ENCODE results near the gene RRBP1.
"Not testable (repeated sequence)": the region's sequence is repeated elsewhere in the genome, so short reads cannot be mapped to it uniquely, and the experiment has no call there.

RRBP1 gene

DNA sequence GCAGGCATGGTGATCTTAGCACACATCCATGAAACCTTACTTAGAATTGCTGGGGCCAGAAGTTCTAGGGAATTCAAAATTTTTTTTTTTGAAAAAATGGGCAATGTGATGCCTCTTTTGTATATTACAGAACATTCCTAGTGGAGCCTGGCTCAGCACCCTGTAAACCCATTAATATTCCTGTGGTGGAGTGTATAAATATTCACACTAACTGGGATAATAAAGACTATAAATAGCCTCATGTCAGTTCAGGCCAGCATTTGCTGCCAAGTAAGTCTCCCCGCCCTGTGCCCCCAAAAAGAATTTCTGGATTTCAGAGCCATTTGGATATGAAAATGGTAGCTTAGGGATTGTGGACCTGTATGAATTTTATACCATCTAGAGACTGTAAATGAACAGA lies 32.6 kb upstream of the RRBP1 start:
- H3K36me3 ChIP-seq (replicated peaks): no peaks in the 10 kb centered on the region
- DNase-seq (ENCODE audit: low spot score in 2 of 2): no peak
- in situ Hi-C loops (cut with MboI; ENCODE audit: low sequenced_read_pairs): no loop called here
- no peaks in the 10 kb centered on the region for H3K27me3 ChIP-seq (ENCODE audit: low read depth)
- H3K4me3 ChIP-seq: no peak overlapping the region
- H3K4me1 ChIP-seq: no peaks in the 10 kb centered on the region
- H3K9me3 ChIP-seq: no peaks in the 10 kb centered on the region

DNA sequence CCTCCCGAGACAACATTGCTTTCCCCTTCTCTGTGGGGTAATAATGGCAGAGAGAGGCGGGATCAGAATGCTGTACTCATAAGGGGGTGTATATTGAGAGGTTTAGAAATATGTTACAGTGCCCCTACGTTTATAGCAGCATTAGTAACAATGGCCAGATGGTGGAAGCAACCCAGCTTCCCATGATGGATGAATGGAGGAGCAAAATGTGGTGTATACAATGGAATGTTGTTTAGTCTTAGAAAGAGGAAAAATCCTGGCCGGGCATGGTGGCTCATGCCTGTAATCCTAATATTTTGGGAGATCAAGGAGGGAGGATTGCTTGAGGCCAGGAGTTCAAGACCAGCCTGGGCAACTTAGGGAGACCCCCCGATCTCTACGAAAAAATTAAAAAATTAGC lies 30.7 kb upstream of the RRBP1 start:
- in situ Hi-C loops (cut with MboI; ENCODE audit: low sequenced_read_pairs): no loop called here
- Histone ChIP-seq H3K4me3 (no peak overlapping the region), H3K9me3 (no peaks in the 10 kb centered on the region), H3K4me1 (no peaks in the 10 kb centered on the region), H3K36me3 (replicated peaks) (no peaks in the 10 kb centered on the region), H3K27me3 (ENCODE audit: low read depth) (no peaks in the 10 kb centered on the region)
- DNase-seq (ENCODE audit: low spot score in 2 of 2): no peak

DNA sequence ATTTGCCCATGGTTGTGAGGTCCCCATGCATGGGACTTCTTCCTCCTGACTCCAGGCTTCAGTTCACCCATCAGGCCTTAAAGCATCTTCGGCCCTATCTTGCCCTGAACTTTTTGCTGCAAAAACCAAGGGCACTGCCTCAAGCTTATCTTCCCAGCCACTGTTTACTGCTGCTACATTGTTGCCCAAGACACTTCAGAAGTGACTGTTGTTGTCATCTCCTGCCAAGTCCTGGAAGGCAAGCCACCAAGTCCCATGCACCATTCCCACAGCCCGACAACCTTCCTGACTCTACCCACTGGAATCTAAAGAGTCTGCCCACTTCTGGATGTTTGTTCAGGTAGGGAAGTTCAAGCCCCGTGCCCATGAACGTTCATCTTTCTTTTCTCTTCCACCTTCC lies 30.2 kb upstream of the RRBP1 start:
- Histone ChIP-seq H3K27me3 (ENCODE audit: low read depth) (no peaks in the 10 kb centered on the region), H3K4me1 (no peaks in the 10 kb centered on the region), H3K36me3 (replicated peaks) (no peaks in the 10 kb centered on the region), H3K4me3 (no peak overlapping the region), H3K9me3 (no peaks in the 10 kb centered on the region)
- in situ Hi-C loops (cut with MboI; ENCODE audit: low sequenced_read_pairs): no loop called here
- no peak for DNase-seq (ENCODE audit: low spot score in 2 of 2)

- in situ Hi-C loops (cut with MboI; ENCODE audit: low sequenced_read_pairs): no loop called here
- H3K4me1 ChIP-seq: no peaks in the 10 kb centered on the region
- no peak overlapping the region for H3K4me3 ChIP-seq
Observed at GRCh38 chr20:17711267-17711627, 29.2 kb upstream of the RRBP1 start.

GRCh38 chr20:17710379-17711266 lies 28.6 kb upstream of the RRBP1 start:
- Histone ChIP-seq H3K27me3 (ENCODE audit: low read depth) (no peaks in the 10 kb centered on the region), H3K4me1 (no peaks in the 10 kb centered on the region), H3K4me3 (no peak overlapping the region), H3K9me3 (no peaks in the 10 kb centered on the region), H3K36me3 (replicated peaks) (no peaks in the 10 kb centered on the region)
- no peak for DNase-seq (ENCODE audit: low spot score in 2 of 2)
- in situ Hi-C loops (cut with MboI; ENCODE audit: low sequenced_read_pairs): no loop called here

More at GRCh38 chr20:17711267-17711627, 29.2 kb upstream of the RRBP1 start:
- Histone ChIP-seq H3K9me3 (no peaks in the 10 kb centered on the region), H3K36me3 (replicated peaks) (no peaks in the 10 kb centered on the region), H3K27me3 (ENCODE audit: low read depth) (no peaks in the 10 kb centered on the region)
- DNase-seq (ENCODE audit: low spot score in 2 of 2): no peak

DNA sequence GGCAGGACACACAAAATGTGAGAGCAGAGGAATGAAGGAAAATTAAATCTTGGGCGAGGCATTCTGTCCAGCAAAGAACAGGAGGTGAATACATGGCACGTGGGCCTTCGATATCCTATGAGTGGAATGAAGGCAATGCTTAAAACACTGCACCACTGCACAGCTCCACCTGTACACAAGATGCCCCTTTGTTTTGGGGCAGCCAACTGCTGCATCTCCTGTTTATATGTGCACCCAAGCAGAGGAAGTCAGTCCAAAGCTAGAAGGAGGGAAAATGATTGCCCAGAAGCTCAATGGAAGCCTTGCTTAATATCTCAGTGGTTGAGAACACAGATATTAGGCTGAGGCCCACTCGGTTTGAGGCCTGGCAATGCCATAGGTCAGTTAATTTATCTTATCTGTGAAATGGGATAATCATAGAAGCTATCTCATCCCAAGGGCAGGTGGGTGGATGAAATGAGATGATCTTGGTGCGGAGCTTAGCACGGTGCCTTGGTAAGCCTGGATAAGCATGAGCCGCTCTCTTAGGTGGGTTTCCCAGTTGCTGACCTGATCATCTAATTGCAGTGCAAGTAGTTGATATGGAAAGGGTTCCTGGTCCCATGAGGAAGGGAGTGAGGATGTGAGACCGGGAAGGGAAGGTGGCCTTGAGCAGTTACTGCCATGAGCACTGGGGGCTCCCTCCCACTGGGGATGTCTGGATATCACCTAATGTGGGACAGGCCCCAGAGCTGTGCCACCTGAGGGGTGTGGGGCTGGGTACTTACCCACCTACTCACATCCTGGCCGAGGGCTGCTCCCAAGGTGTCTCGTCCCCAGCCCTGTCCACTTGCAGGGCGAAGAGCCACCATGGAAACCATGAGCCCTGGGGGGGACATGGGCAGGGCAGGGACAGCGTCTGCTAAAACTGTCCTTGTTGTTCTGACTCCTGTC lies 27.6 kb upstream of the RRBP1 start:
- Histone ChIP-seq H3K4me1 (no peaks in the 10 kb centered on the region), H3K9me3 (no peaks in the 10 kb centered on the region), H3K36me3 (replicated peaks) (no peaks in the 10 kb centered on the region), H3K27me3 (ENCODE audit: low read depth) (no peaks in the 10 kb centered on the region), H3K4me3 (no peak overlapping the region)
- in situ Hi-C loops (cut with MboI; ENCODE audit: low sequenced_read_pairs): no loop called here
- DNase-seq (ENCODE audit: low spot score in 2 of 2): no peak

DNA sequence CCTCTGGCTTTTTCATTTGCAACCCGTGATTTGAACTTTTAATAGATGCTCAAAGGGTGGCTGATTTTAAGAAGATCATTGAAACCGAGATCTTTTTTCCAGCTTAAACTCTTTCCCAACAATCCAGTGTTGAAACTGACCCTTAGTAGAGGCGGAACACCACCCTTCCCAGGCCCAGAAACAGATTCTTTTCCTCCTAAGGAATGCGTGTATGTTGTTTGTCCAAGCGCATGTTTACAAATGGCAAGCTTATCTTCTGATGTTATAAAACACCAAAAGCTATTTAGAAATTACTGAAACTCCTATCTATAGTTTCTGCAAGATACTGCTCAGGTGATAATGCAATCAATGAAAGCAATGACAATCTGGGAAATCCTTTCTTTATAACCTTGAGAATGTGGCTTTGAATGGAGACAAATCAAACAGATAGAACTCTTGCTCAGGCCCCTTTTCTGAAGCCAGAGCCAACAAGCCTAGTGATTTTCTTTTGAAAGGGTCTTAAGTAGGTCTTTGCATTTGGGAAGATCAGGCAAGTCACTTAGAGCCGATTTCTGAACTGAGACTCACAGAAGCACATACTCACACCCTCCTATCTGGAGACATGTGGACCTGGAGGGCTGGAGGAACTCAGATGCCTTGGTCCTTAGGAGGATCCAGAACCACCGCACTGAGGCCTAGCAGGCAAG lies 26.8 kb upstream of the RRBP1 start:
- H3K4me1 ChIP-seq: no peaks in the 10 kb centered on the region
- DNase-seq (ENCODE audit: low spot score in 2 of 2): no peak

DNA sequence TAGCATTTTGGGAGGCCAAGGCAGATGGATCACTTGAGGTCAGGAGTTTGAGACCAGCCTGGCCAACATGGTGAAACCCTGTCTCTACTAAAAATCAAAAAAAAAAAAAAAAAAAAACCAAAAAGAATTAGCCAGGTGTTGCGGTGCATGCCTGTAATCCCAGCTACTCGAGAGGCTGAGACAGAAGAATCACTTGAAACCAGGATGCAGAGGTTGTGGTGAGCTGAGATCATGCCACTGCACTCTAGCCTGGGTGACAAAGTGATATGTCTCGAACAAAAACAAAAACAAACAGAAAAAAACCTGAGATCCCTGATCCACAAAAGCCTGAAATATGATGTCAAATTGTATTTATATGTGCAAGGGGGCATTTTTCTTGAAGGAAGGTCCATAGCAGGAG lies 25.9 kb upstream of the RRBP1 start:
- DNase-seq (ENCODE audit: low spot score in 2 of 2); H3K4me3 ChIP-seq; H3K4me1 ChIP-seq; H3K27me3 ChIP-seq (ENCODE audit: low read depth); H3K36me3 ChIP-seq (replicated peaks); H3K9me3 ChIP-seq; in situ Hi-C loops (cut with MboI; ENCODE audit: low sequenced_read_pairs): not testable (repeated sequence)

More for the DNA sequence above, 26.8 kb upstream of the RRBP1 start:
- Histone ChIP-seq H3K36me3 (replicated peaks) (no peaks in the 10 kb centered on the region), H3K9me3 (no peaks in the 10 kb centered on the region), H3K27me3 (ENCODE audit: low read depth) (no peaks in the 10 kb centered on the region), H3K4me3 (no peak overlapping the region)
- in situ Hi-C loops (cut with MboI; ENCODE audit: low sequenced_read_pairs): no loop called here

DNA sequence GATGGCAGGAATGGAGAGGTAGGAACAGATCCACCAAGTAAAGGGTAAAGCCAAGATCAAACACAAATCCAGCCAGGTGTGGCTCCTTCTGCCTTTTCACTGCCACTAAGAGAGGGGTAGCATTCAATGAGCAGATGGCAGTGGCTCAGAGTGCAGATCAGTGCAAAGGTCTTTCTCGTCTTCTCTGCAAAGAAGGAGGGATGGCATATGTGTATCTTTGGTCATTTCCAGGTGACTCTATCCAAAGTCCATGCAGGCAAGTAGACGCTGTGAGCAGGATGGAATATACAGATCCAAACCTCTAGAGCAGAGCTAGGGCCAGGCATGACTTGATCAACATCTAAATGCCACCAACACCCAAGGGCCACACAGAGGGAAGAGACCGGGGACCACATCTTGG lies 24.6 kb upstream of the RRBP1 start:
- no peaks in the 10 kb centered on the region for H3K36me3 ChIP-seq (replicated peaks)
- H3K27me3 ChIP-seq (ENCODE audit: low read depth): no peaks in the 10 kb centered on the region
- H3K4me1 ChIP-seq: no peaks in the 10 kb centered on the region
- H3K9me3 ChIP-seq: no peaks in the 10 kb centered on the region
- in situ Hi-C loops (cut with MboI; ENCODE audit: low sequenced_read_pairs): no loop called here
- DNase-seq (ENCODE audit: low spot score in 2 of 2): no peak
- no peak overlapping the region for H3K4me3 ChIP-seq

GRCh38 chr20:17705916-17706315 lies 23.9 kb upstream of the RRBP1 start:
- Histone ChIP-seq H3K4me3 (no peak overlapping the region), H3K27me3 (ENCODE audit: low read depth) (no peaks in the 10 kb centered on the region), H3K4me1 (no peaks in the 10 kb centered on the region), H3K9me3 (no peaks in the 10 kb centered on the region), H3K36me3 (replicated peaks) (no peaks in the 10 kb centered on the region)
- DNase-seq (ENCODE audit: low spot score in 2 of 2): no peak
- in situ Hi-C loops (cut with MboI; ENCODE audit: low sequenced_read_pairs): no loop called here

DNA sequence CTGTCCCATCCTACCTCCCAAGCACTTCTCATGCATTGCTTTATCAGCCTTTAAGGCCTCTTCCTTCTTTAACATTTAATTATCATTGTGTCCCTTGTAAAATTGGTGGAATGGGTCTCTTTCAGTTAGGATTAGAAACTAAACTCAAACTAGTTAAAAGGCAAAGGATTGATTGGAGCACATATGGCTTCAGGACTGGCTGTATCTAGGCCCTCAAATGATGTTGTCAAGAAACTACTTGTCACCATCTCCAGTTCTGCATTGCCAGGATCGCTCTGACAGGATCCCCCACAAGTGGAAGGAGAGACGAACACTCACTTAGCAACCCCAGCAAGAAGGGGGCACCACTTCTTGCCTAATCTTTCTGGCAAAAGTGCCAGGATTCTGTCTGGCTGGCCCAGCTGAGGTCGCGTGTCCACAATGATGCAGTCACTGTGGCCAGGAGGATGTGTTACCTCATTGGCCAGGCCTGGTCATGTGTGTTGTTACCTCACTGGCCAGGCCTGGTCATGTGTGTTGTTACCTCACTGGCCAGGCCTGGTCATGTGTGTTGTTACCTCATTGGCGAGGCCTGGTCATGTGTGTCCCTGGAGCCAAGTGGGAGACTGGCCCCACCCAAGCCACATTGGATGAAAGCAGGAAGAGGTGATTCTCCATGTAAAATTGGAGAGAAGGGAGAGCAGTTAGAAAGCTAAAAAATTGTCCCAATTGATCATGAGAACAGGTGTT lies 22.7 kb upstream of the RRBP1 start:
- no peaks in the 10 kb centered on the region for H3K9me3 ChIP-seq
- in situ Hi-C loops (cut with MboI; ENCODE audit: low sequenced_read_pairs): no loop called here
- H3K36me3 ChIP-seq (replicated peaks): no peaks in the 10 kb centered on the region
- no peak overlapping the region for H3K4me3 ChIP-seq
- DNase-seq (ENCODE audit: low spot score in 2 of 2): no peak
- no peaks in the 10 kb centered on the region for H3K27me3 ChIP-seq (ENCODE audit: low read depth)
- no peaks in the 10 kb centered on the region for H3K4me1 ChIP-seq

- in situ Hi-C loops (cut with MboI; ENCODE audit: low sequenced_read_pairs): no loop called here
- no peak overlapping the region for H3K4me3 ChIP-seq
- no peaks in the 10 kb centered on the region for H3K27me3 ChIP-seq (ENCODE audit: low read depth)
- H3K4me1 ChIP-seq: no peaks in the 10 kb centered on the region
- no peaks in the 10 kb centered on the region for H3K9me3 ChIP-seq
- H3K36me3 ChIP-seq (replicated peaks): no peaks in the 10 kb centered on the region
- no peak for DNase-seq (ENCODE audit: low spot score in 2 of 2)
Observed at GRCh38 chr20:17701826-17702225, 19.8 kb upstream of the RRBP1 start.

GRCh38 chr20:17700637-17701036 lies 18.6 kb upstream of the RRBP1 start:
- no peak overlapping the region for H3K4me3 ChIP-seq
- no peak for DNase-seq (ENCODE audit: low spot score in 2 of 2)
- H3K4me1 ChIP-seq: no peaks in the 10 kb centered on the region
- in situ Hi-C loops (cut with MboI; ENCODE audit: low sequenced_read_pairs): no loop called here
- no peaks in the 10 kb centered on the region for H3K27me3 ChIP-seq (ENCODE audit: low read depth)
- no peaks in the 10 kb centered on the region for H3K9me3 ChIP-seq
- H3K36me3 ChIP-seq (replicated peaks): no peaks in the 10 kb centered on the region
